22Rv1 (cell line): ENCODE measurements around the gene CDK5RAP2.
"Not testable (repeated sequence)": the region's sequence is repeated elsewhere in the genome, so short reads cannot be mapped to it uniquely, and the experiment has no call there.

Experiments used
- H3K27ac ChIP-seq: fragments of 450-650 bp; 2 replicates; pipeline ENCODE4 v1.5.1; 2017
- CTCF ChIP-seq: fragments of 450-650 bp; IDR thresholded peaks from 2 replicates; pipeline ENCODE4 v1.5.1; 2017; ENCODE audit warnings: mild to moderate bottlenecking
- ZFX ChIP-seq: fragments of 450-650 bp; IDR thresholded peaks from 2 replicates; pipeline ENCODE4 v1.6.1; 2017; ENCODE audit warnings: antibody characterized with exemption, borderline replicate concordance

The CDK5RAP2 gene

GRCh38 chr9:120510816-120511215, 69.2 kb downstream of the CDK5RAP2 start:
- TF ChIP-seq CTCF (no peak), ZFX (no peak)
- H3K27ac ChIP-seq, result no peak overlapping the region

DNA sequence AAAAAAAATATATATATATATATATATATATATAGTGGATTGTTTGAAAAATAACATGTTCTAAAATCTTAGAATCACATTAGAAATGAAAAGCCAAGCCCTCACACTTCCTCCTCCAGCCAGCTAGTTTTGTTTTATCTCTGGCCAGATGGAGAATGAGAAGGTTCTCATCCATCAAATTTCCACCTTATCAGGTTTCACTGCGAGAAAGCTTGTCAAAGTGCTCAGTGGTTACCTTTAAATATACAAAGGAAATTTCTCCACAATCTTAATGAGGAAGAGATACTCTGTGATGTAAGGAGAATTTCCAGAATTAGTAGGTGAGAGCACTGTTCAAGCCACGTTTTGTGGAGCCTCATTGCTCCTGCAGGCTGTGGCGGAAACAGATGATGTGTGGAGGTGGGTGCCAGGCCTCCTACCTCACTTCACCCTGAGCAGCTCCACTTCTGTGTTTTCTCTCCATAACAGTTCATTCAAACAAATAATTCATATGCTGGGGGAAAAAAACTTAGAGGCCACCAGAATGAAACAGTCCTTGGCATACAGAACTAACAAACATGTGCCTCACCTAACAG, 71.9 kb downstream of the CDK5RAP2 start:
- no peak for TF ChIP-seq ZFX
- TF ChIP-seq CTCF, result no peak
- H3K27ac ChIP-seq, result no peak overlapping the region

DNA sequence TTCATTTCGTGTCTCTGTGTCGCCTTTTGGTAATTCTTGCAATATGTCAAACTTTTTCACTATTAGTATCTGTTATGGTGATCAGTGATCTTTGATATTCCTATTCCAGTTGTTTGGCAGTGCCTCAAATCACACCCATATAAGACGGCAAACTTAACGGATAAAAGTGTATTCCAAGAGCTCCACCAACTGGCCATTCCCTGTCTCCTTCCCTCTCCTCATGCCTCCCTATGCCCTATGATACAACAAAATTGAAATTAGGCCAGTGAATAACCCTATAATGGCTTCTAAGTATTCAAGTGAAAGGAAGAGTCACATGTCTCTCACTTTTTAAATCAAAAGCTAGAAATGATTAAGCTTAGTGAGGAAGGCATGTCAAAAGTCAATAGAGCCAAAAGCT, 74.8 kb downstream of the CDK5RAP2 start:
- H3K27ac ChIP-seq, result no peak overlapping the region

DNA sequence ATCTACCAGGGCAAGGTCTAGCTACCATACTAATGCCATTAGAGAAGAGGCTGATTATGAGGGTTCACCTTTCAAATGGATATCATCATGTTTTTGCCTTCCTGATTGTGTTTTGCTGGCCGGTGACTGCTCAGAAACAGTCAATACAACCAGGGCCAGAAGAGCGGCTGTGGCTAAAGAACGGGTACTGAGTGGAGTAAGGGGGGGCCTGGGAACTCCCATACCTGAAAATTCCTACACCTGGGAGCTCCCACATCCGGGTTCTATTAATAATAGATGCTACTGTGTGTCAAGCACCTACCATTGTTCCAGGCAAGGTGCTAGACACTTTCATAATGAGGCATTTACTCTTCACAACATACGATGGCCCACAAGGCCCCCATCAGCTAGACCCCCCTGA, 79.2 kb downstream of the CDK5RAP2 start:
- TF ChIP-seq CTCF (no peak), ZFX (no peak)
- no peak overlapping the region for H3K27ac ChIP-seq

More for the DNA sequence above, 74.8 kb downstream of the CDK5RAP2 start:
- no peak for TF ChIP-seq ZFX
- peak; percentile 13; the same call in 1 of the 2 replicates for TF ChIP-seq CTCF

DNA sequence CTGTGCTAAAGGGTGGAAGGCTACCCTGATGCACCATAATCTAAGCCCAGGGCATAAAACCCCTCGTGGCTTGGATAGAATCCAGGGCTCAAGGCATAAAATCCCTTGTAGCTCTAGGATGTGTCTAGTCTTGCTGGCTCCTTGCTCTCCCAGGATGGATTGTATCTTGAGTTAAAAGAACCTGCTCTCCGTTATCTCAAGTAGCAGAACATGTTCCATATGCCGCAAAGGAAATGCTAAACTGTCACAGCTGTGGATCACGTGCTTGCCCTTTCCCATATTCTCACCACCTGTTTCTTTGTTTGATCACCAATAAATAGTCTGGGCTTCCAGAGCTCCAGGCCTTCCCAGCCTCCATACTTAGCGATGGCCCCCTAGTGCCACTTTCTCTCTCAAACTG, 82.1 kb downstream of the CDK5RAP2 start:
- not testable (repeated sequence) for H3K27ac ChIP-seq

DNA sequence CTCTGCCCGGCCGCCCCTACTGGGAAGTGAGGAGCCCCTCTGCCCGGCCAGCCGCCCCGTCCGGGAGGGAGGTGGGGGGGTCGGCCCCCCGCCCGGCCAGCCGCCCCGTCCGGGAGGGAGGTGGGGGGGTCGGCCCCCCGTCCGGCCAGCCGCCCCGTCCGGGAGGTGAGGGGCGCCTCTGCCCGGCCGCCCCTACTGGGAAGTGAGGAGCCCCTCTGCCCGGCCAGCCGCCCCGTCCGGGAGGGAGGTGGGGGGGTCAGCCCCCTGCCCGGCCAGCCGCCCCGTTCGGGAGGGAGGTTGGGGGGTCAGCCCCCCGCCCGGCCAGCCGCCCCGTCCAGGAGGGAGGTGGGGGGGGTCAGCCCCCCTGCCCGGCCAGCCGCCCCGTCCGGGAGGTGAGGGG, 83.5 kb downstream of the CDK5RAP2 start:
- not testable (repeated sequence) for H3K27ac ChIP-seq

- TF ChIP-seq CTCF (no peak), ZFX (no peak)
- no peak overlapping the region for H3K27ac ChIP-seq
Observed at GRCh38 chr9:120490888-120491595, 88.9 kb downstream of the CDK5RAP2 start.

- no peak for TF ChIP-seq ZFX
- no peak for TF ChIP-seq CTCF
- 0 out of 2 replicates have a peak overlapping the region, but pooled peaks have one; percentile 2 for H3K27ac ChIP-seq
Observed at GRCh38 chr9:120486835-120487234, 93.1 kb downstream of the CDK5RAP2 start.
